Loucy (cell line): ENCODE results near the gene CEP104.
A peak's percentile ranks its signal among the peaks of the same experiment; 100 is the strongest.

Source experiments
- H2AFZ ChIP-seq: fragments of 200-600 bp; sonication (generic); 2 replicates; pipeline ENCODE4 v1.6.0; 2016; ENCODE audit warnings: antibody characterized with exemption, mild to moderate bottlenecking, low read length, moderate library complexity
- H3F3A ChIP-seq: fragments of 200-600 bp; 2 replicates; pipeline ENCODE4 v1.6.0; 2016; ENCODE audit warnings: antibody characterized with exemption, low read depth, mild to moderate bottlenecking
- H3K27me3 ChIP-seq: fragments of 200-600 bp; sonication (generic); 2 replicates; pipeline ENCODE4 v1.6.1; 2014; ENCODE audit warnings: low read length, mild to moderate bottlenecking; ENCODE audit not compliant: insufficient read depth, poor library complexity, severe bottlenecking
- H3K36me3 ChIP-seq: fragments of 200-600 bp; sonication (generic); 2 replicates; pipeline ENCODE4 v1.6.1; 2016; ENCODE audit warnings: low read length; ENCODE audit not compliant: insufficient read depth
- H3K4me1 ChIP-seq: fragments of 200-600 bp; sonication (generic); 2 replicates; pipeline ENCODE4 v1.5.1; 2014; ENCODE audit warnings: low read length, mild to moderate bottlenecking; ENCODE audit not compliant: insufficient read depth, poor library complexity, severe bottlenecking
- H3K4me2 ChIP-seq: fragments of 200-600 bp; sonication (generic); 2 replicates; pipeline ENCODE4 v1.6.0; 2014; ENCODE audit warnings: antibody characterized with exemption, low read length, low read depth, mild to moderate bottlenecking; ENCODE audit not compliant: poor library complexity, severe bottlenecking
- H3K4me3 ChIP-seq: fragments of 200-600 bp; sonication (generic); 2 replicates; pipeline ENCODE4 v1.5.1; 2014; ENCODE audit warnings: low read length, mild to moderate bottlenecking, mixed read lengths; ENCODE audit not compliant: poor library complexity, severe bottlenecking
- H3K79me2 ChIP-seq: fragments of 200-600 bp; sonication (generic); 2 replicates; pipeline ENCODE4 v1.6.1; 2014; ENCODE audit warnings: low read length; ENCODE audit not compliant: insufficient read depth
- H3K9ac ChIP-seq: fragments of 200-600 bp; sonication (generic); 2 replicates; pipeline ENCODE4 v1.6.0; 2014; ENCODE audit warnings: mild to moderate bottlenecking, low read depth, low read length, moderate library complexity; ENCODE audit not compliant: poor library complexity, severe bottlenecking
- H3K9me2 ChIP-seq: fragments of 200-600 bp; sonication (generic); replicated peaks from 2 replicates; pipeline ENCODE4 v1.6.1; 2016; ENCODE audit warnings: low read depth, low read length, mixed read lengths
- H3K9me3 ChIP-seq: fragments of 200-600 bp; sonication (generic); 2 replicates; pipeline ENCODE4 v1.6.1; 2014; ENCODE audit warnings: mild to moderate bottlenecking, antibody characterized with exemption, low read length, low read depth; ENCODE audit not compliant: insufficient read depth
- H4K20me1 ChIP-seq: fragments of 200-600 bp; sonication (generic); 2 replicates; pipeline ENCODE4 v1.6.0; 2014; ENCODE audit warnings: antibody characterized with exemption, low read length, mild to moderate bottlenecking; ENCODE audit not compliant: insufficient read depth, poor library complexity, severe bottlenecking
- EZH2phosphoT487 ChIP-seq: fragments of 200-600 bp; IDR thresholded peaks from 2 replicates; pipeline ENCODE4 v1.6.1; 2018; ENCODE audit warnings: antibody characterized with exemption, mild to moderate bottlenecking, moderate library complexity, borderline replicate concordance
- TF ChIP-seq, protein P1 (sequence below): fragments of 200-600 bp; sonication (generic); conservative IDR thresholded peaks from 2 replicates; pipeline ENCODE4 v1.5.1; 2014; ENCODE audit warnings: mild to moderate bottlenecking, antibody characterized with exemption, low read length

CEP104 gene

DNA sequence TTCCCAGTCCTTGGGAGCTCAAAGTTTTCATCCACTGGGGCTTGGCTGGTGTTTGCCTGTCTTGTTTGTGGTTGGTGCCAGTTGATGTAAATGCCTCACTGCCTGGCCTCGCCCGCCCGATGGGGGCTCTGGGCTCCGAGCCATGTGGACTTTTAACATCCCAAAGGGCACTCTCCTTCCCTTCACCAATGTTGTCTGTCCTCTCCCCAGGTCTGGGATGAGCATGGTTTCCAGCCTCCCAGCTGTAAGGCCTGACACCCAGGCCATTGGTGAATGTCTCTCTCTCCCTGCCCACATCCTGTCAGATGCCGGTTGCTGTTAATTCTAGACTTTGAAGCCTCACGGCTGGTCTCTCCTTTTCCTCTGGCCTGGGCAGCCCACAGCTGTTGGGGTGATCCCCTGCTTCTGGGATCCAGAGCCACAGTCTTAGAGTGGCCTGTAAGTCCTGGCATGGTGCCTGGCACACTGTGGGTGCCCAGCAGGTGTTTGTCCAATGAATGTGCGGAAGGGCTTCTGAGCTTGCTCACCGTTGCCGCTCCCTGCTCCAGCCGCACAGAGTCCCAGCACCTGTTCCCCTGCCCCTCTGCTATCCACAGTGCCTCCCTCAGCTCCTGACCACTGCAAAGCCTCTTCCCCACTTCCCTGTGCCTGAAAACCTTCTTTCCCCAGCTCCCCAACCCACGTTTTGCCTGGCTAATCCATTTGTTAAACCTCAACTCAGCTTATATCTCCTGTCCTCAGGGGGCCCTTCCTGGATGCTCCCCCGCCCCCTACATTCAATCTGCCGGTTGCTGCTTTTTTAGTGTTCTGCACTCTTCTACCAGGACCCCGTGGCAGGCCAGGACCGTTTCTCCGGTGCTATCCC lies 46.4 kb upstream of the CEP104 start:
- H3F3A ChIP-seq, result no peaks in the 10 kb centered on the region
- H3K36me3 ChIP-seq, result no peaks in the 10 kb centered on the region
- peak overlapping the region; percentile 72 for H3K9ac ChIP-seq
- no peak overlapping the region for H2AFZ ChIP-seq
- peaks cover 10% of the 10 kb centered on the region for H4K20me1 ChIP-seq
- H3K79me2 ChIP-seq, result peaks cover 16% of the 10 kb centered on the region
- H3K4me3 ChIP-seq, result peak overlapping the region; percentile 56
- H3K9me3 ChIP-seq, result no peaks in the 10 kb centered on the region
- H3K4me2 ChIP-seq, result peak overlapping the region; percentile 67
- H3K4me1 ChIP-seq, result peaks cover 40% of the 10 kb centered on the region
- no peak for TF ChIP-seq EZH2phosphoT487
- TF ChIP-seq, protein P1, sequence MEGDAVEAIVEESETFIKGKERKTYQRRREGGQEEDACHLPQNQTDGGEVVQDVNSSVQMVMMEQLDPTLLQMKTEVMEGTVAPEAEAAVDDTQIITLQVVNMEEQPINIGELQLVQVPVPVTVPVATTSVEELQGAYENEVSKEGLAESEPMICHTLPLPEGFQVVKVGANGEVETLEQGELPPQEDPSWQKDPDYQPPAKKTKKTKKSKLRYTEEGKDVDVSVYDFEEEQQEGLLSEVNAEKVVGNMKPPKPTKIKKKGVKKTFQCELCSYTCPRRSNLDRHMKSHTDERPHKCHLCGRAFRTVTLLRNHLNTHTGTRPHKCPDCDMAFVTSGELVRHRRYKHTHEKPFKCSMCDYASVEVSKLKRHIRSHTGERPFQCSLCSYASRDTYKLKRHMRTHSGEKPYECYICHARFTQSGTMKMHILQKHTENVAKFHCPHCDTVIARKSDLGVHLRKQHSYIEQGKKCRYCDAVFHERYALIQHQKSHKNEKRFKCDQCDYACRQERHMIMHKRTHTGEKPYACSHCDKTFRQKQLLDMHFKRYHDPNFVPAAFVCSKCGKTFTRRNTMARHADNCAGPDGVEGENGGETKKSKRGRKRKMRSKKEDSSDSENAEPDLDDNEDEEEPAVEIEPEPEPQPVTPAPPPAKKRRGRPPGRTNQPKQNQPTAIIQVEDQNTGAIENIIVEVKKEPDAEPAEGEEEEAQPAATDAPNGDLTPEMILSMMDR, result no peak
- no peaks in the 10 kb centered on the region for H3K9me2 ChIP-seq
- H3K27me3 ChIP-seq, result no peaks in the 10 kb centered on the region

DNA sequence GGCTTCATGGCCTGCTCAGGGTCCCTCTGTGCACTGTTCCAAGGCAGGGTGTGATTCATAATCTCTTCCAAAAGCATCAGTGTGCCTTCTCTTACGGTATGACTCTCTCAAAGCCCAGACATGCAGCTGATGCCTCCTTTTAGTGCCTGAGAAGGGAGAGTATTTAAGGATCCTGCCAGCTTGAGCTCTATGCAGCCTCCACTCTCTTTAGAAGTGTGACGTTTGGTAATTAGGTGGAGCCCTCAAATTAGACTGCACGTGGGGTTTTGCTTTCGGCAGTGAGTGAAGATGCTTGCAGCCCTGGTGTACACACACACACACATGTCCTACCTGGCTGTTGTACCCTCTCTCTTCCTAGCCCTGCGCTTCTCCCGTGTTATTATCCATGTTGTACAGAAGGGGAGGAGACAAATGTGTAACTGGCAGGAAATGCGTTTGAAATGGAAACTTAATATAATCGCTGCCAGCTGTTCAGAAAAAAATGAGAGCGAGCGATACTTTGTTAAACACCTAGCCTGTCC lies 45.6 kb upstream of the CEP104 start:
- Histone ChIP-seq H4K20me1 (peaks cover 10% of the 10 kb centered on the region), H3K9me2 (no peaks in the 10 kb centered on the region), H3K9ac (peak overlapping the region; percentile 72), H3K9me3 (no peaks in the 10 kb centered on the region), H3K79me2 (peaks cover 23% of the 10 kb centered on the region), H3K4me1 (peaks cover 40% of the 10 kb centered on the region), H3K36me3 (no peaks in the 10 kb centered on the region), H3K4me2 (peak overlapping the region; percentile 67), H3K27me3 (no peaks in the 10 kb centered on the region), H2AFZ (no peak overlapping the region), H3K4me3 (peak overlapping the region; percentile 29), H3F3A (no peaks in the 10 kb centered on the region)
- no peak for TF ChIP-seq EZH2phosphoT487
- TF ChIP-seq, protein P1, result no peak

DNA sequence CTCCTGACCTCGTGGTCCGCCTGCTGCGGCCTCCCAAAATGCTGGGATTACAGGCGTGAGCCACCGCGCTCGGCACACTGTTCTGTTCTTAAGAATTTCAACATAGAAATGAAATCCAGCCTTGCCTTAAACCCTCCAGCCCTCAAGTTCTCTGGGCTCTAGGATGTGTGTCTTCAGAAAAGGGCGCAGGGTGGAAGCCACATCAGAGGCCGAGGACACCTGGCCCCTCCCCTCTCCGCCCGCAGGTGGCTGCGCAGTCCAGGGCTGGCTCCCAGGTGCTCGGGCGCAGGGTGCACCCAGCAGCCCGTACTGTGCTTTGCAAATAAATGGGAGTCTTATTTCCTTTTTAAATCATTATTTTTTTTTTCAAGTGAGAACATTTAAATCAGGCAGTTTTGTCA lies 45.1 kb upstream of the CEP104 start:
- Histone ChIP-seq H3K79me2 (peaks cover 28% of the 10 kb centered on the region), H3K9ac (peak overlapping the region; percentile 72), H3K9me2 (no peaks in the 10 kb centered on the region), H2AFZ (no peak overlapping the region), H3K4me2 (peak overlapping the region; percentile 67), H3K4me1 (peaks cover 44% of the 10 kb centered on the region), H3K4me3 (no peak overlapping the region), H3K27me3 (no peaks in the 10 kb centered on the region), H4K20me1 (peaks cover 13% of the 10 kb centered on the region), H3K36me3 (no peaks in the 10 kb centered on the region), H3K9me3 (no peaks in the 10 kb centered on the region), H3F3A (no peaks in the 10 kb centered on the region)
- TF ChIP-seq, protein P1, result no peak
- TF ChIP-seq EZH2phosphoT487, result no peak
